C4-2B (cell line): ENCODE results near the gene ARVCF.
A peak's percentile ranks its signal among the peaks of the same experiment; 100 is the strongest.

Source experiments
- H3K27ac ChIP-seq: fragments of 450-650 bp; 2 replicates; pipeline ENCODE4 v1.5.1; 2017
- CTCF ChIP-seq: fragments of 450-650 bp; conservative IDR thresholded peaks from 2 replicates; pipeline ENCODE4 v1.5.1; 2017; ENCODE audit warnings: mild to moderate bottlenecking
- ZFX ChIP-seq: fragments of 450-650 bp; IDR thresholded peaks from 2 replicates; pipeline ENCODE4 v1.6.1; 2017

ARVCF gene

GRCh38 chr22:19975707-19976035 is 41.0 kb downstream of the ARVCF start:
- no peak for TF ChIP-seq CTCF
- TF ChIP-seq ZFX: no peak
- H3K27ac ChIP-seq: peak overlapping the region; percentile 2; the same call in 1 of the 2 replicates

GRCh38 chr22:19974935-19975706 is 41.5 kb downstream of the ARVCF start:
- H3K27ac ChIP-seq: peak overlapping the region; percentile 2; the same call in 1 of the 2 replicates
- TF ChIP-seq CTCF (no peak), ZFX (no peak)

GRCh38 chr22:19974268-19974861 is 42.3 kb downstream of the ARVCF start:
- no peak overlapping the region for H3K27ac ChIP-seq
- TF ChIP-seq ZFX: no peak
- TF ChIP-seq CTCF: no peak

GRCh38 chr22:19973551-19974267 is 42.9 kb downstream of the ARVCF start:
- no peak overlapping the region for H3K27ac ChIP-seq
- TF ChIP-seq CTCF (no peak), ZFX (no peak)

GRCh38 chr22:19972652-19973550 is 43.7 kb downstream of the ARVCF start:
- H3K27ac ChIP-seq: no peak overlapping the region
- TF ChIP-seq ZFX (no peak), CTCF (no peak)

- TF ChIP-seq ZFX: no peak
- TF ChIP-seq CTCF: no peak
- H3K27ac ChIP-seq: no peak overlapping the region
Measured at GRCh38 chr22:19972251-19972650, 44.4 kb downstream of the ARVCF start.
